GOT3 (cell line): ENCODE results near the gene CCL13.
"Not testable (repeated sequence)": the region's sequence is repeated elsewhere in the genome, so short reads cannot be mapped to it uniquely, and the experiment has no call there.

ENCODE experiments used
- DNase-seq: peaks from one replicate; lab custom pipeline; 2025; ENCODE audit warnings: mixed read lengths; lab: John Stamatoyannopoulos, UW

The CCL13 gene

DNA sequence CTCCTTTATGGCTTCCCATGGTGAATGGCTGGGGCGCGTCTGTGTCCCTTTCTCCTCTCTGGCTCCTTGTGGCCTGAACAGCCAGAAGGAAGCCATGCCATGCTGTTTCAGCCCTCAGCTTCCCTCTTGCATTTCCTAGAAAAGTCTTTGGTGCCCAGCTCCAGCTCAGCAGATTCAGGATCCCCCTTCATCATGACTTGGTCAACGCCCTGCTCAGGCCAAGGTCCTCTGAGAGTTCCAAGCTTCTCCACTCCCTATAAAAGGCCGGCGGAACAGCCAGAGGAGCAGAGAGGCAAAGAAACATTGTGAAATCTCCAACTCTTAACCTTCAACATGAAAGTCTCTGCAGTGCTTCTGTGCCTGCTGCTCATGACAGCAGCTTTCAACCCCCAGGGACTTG, at the start of gene CCL13:
Gene CCL13, plus strand, starts transcription at position 287 of the 400 bp plus-strand sequence. Its CDS starts 47 bp downstream, at position 334.
- no peak for DNase-seq

DNA sequence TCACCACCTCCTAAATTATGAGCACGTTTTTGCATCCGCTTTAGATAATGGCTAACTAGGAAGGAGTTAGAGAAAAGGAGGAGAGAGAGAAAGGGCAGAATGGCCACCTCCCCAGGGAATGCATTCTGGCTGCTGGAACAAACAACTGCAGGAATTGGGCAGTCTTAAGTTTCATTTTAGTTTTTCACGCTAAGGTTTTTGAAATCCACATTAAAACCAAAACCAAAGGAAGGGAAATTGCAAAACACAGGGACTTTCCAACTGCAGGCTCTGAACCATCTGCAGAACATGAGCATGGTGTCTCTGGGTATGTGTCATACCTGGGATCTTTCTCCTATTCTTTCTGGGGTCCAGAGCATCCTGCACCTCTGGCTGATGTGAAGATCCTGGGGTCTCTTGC, 49.2 kb upstream of the CCL13 start:
- no peak for DNase-seq

DNA sequence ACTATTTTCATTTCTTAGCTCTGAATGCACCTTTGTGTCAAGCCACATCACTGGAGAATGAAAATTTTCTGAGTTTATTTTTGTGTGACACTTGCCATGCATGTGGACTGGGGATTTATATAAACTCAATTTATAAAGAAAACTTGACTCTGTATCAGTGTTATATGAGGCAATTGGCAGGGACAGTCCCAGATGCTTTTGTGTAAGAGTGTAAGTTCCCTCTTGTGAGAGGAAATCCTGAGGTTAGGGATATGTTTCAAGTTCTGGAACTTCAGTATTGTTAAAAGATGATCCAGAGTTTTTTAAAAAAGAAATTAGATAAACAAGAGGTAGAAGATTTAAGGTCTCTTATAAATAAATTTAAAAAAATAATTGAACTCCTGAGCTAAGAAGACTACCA, 47.9 kb upstream of the CCL13 start:
- DNase-seq, result no peak

DNA sequence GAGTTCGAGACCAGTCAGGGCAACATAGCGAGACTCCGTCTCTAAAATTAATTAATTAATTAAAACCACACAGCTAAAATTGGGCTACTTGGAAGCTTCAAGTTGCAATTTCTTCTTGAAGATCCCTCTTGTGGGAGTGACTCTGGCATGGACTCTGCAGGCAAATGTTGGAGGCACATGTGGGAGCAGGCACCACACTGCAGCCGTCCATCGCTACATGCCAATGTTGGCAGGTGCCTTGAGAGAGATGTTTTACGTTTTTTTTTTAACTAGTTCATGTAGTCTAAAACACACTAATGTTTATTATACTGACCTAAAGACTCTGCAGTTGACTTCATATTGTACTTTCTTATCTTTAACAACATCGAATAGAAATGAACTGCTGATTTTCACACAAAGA, 45.0 kb upstream of the CCL13 start:
- DNase-seq, result no peak

DNA sequence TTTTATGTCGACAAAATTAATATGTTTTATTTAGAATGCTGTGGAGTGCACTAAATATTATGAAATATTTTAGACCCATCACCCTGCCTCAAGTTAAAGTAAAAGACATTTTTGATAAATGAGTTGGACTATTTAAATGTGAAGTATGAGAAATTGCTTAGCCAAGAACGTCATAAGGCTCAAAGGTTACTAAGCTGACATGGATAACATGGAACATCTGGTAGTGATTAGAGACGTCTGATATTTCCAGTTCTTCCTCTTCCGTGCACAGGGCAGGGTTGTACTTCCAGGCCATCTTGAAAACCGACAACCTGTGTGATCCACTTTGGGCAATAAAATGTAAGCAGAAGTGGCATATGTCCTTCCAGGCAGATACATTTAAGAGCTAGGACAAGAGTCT, 44.2 kb upstream of the CCL13 start:
- DNase-seq, result no peak

DNA sequence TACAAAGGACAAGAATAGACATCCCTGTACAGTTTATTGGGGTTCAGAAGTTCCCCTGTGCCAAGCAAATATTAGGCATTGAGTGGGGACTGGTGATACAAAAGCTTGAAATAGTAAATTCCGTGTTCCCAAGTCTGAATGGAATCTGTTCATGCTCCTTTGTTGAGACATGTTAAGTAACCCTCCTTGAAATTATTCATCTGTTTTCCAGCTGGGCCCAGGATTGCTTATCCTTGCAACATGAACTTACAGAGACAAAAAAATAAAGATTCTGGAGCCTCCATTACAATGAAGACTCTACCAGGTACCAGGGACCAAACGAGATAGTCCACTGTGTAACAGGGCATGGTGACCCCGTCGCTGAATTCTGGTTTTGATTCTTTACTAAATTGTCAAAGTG, 43.1 kb upstream of the CCL13 start:
- DNase-seq, result no peak

DNA sequence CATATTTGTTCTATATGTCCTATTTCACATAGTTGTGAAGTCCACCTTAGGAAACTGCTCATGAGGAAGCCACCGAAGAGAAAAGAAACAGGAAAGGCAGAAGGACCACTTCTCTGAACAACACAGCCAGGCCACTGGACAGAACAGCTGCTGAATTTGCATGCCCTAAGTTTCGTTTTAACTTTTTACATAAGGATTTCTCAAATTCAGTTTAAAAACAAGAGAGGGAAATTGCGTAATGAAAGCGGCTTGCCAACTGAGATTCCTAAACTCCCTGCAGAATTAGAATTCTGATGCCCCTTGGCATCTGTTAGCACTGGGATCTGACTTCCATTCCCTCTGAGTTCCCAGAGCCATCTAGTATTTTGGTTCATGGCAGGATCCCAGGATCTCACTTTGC, 42.0 kb upstream of the CCL13 start:
- DNase-seq, result no peak

DNA sequence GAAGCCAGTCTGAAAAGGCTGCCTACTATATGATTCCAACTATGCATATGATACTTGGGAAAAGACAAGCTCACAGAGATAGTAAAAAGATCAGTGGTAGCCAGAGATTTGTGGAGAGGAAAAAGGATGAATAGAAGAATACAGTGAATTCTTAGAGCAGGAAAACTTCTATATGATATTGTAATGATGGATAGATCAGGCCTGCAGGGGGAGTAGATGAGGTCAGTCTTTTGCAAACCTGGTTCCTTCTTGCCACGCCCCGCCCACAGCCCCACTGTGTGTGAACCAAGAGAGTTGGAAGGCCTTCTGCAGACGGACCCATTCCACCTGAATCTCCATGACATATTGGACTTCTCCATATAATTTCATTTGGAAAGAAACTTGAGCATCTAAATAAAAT, 37.8 kb upstream of the CCL13 start:
- DNase-seq, result no peak

DNA sequence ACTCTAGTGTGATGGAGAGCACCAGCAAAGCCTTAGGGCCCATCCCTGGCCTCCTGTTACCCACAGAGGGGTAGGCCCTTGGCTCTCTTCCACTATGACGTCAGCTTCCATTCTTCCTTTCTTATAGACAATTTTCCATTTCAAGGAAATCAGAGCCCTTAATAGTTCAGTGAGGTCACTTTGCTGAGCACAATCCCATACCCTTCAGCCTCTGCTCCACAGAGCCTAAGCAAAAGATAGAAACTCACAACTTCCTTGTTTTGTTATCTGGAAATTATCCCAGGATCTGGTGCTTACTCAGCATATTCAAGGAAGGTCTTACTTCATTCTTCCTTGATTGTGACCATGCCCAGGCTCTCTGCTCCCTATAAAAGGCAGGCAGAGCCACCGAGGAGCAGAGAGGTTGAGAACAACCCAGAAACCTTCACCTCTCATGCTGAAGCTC, 37.2 kb upstream of the CCL13 start, which contains the start of gene CCL8:
Gene CCL8, plus strand, starts transcription at position 397 of the 445 bp plus-strand sequence. CDS start 67 bp downstream, outside the sequence.
- no peak for DNase-seq

DNA sequence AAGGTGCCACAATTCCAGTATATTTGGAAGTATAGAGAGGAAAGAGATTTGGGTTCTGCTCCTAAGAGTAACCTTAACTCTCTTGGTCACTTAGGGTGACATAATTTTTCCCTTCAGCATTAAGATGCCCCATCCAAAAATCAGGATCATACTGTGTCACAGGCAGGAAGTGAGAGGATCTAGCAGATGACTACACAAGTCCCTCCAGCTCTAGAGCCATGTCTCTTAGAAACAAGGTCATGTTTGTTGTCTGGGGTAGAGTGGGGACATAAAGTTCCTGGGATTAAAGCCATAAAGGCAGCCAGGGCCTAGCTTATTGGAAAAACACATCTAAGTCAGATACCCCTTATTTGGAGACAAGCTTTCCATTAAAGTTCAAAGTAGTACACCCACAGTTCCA, 34.3 kb upstream of the CCL13 start:
- DNase-seq, result no peak

DNA sequence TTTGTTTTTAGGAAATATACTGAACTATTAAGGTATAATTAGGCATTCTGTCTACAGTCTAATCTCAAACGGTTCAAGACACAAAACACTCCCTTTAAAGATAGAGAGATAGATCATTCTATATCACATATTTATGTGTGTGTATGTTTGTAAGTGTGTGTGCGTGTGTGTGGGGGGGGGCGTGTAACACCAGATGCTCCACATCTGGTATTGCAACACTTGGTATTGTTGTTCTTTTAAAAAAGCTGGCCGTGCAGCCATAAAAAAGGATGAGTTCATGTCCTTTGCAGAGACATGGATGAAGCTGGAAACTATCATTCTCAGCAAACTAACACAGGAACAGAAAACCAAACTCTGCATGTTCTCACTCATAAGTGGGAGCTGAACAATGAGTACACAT, 28.7 kb upstream of the CCL13 start:
- DNase-seq, result not testable (repeated sequence)

DNA sequence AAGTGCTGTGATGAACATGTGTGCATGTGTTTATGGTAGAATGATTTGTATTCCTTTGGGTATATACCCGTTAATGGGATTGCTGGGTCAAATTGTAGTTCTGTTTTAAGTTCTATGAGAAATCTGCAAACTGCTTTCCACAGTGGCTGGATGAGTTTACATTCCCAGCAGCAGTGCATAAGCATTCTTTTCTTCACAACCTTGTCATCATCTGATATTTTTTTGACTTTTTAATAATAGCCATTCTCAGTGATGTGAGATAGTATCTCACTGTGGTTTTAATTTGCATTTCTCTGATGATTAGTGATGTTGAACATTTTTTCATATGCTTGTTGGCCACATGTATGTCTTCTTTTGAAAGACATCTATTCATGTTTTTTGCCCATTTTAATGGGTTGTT, 18.6 kb upstream of the CCL13 start:
- no peak for DNase-seq

DNA sequence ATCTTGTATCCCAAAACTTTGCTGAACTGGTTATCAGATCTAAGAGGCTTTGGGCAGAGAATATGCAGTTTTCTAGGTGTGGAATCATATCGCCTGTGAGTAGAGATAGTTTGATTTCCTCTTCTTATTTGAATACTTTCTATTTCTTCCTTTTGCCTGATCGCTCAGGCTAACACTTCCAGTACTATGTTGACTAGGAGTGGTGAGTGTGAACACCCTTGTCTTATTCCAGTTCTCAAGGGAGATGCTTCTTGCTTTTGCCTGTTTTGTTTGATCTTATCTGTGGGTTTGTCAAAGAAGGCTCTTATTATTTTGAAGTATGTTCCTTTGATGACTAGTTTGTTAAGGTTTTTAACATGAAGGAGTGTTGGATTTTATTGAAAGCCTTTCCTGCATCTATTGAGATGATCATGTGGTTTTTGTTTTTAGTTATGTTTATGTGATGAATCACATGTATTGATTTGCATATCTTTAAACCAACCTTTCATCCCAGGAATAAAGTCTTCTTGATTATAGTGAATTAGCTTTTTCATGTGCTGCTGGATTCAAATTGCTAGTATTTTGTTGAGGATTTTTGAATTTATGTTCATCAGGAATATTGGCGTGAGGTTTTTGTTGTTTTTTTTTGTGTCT, 17.0 kb upstream of the CCL13 start:
- DNase-seq, result no peak

DNA sequence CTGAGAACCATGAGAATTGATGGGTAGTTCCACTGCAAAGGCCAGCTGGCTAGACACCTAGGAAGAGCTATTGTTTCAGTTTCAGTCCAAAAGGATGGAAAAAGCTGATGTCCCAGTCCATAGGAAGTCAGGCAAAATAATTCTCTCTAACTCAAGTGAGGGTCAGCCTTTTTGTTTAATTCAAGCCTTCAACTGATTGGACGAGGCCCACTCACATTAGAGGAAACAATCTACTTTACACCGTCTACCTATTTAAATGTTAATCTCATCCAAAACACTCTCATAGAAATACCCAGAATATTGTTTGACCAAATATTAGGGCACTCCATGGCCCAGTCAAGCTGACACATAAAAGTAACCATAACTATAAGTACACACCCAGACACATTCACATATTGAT, 14.4 kb upstream of the CCL13 start:
- no peak for DNase-seq

DNA sequence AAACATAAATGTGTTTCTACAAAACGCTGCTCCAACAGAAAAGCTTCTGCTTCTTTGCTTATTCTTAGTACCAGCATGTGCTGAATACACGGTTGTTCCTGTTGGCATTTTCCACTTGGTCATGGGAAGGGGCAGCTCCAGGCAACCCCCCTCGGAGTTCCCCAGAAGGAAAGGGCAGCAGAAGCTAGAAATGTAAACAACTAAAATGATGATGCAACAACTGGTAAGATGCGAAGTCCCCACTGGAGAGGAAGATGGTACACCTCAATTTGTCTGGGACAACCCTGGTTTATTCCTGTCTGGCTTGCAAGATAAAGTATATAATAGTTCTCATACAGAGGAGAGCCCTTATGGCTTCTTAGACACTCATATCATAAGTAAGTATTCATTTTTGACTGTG, 9.2 kb upstream of the CCL13 start:
- DNase-seq, result no peak

DNA sequence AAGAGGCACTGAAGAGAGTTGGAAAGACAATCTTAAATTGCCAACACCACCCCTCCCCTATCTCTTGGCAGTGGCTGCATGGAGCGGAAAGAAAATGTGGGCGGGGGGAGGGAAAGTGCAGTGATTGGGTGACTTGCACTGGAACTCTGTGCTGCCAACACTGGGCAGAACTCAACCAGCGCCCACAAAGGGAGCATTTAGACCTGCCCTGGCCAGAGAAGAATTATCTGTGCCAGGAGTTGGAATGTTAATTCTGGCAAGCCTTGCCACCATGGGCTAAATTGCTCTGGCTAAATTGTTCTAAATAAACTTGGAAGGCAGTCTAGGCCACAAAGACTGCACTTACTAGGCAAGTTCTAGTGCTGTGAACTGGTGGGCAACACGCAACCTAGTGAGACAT, 6.5 kb upstream of the CCL13 start:
- no peak for DNase-seq

DNA sequence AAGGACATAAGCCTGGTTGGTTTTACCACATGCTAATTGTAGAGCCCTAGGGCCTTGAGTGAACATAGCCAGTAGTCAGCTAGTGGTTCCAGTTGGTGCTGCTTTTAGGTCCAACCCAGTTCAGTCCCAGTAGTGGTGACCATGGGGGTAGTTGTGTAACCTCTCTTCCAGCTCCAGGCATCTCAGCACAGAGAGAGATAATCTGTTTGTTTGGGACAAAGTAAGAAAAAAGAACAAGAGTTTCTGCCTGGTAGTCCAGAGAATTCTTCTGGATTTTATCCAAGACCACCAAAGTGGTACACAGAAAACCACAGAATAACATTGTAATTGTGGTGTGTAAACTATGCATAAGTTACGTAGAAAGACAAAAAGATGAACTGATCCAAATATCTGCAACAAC, 5.2 kb upstream of the CCL13 start:
- DNase-seq, result no peak

DNA sequence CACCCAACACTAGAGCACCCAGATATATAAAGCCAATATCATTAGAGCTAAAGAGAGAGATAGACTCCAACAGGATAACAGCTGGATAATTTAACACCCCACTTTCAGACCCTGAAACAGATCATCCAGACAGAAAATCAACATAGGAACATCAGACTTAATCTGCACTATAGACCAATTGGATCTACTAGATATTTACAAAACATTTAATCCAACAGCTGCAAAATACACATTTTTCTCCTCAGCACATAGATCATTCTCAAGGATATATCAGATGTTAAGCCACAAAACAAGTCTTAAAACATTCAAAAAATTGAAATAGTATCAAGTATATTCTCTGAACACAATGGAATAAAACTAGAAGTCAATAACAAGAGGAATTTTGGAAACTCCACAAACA, 4.1 kb upstream of the CCL13 start:
- no peak for DNase-seq

DNA sequence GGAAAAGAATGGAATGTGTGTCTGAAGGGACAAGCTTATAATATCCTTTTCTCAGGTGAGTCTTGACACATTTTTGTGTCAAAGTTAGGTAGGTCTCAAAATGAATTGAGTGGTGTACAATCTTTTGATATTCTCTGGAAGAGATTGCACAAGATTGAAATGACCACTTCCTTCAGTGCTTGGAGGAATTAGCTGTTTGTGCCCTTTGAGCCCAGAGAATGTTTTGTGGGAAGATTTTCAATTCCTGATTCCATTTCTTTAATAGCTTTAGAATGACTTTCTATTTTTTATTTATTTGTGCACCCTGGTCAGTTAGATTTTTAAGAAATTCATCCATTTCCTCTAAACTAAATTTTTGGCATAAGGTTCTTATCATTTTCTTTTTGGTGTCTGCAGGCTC, 1.6 kb upstream of the CCL13 start:
- no peak for DNase-seq

DNA sequence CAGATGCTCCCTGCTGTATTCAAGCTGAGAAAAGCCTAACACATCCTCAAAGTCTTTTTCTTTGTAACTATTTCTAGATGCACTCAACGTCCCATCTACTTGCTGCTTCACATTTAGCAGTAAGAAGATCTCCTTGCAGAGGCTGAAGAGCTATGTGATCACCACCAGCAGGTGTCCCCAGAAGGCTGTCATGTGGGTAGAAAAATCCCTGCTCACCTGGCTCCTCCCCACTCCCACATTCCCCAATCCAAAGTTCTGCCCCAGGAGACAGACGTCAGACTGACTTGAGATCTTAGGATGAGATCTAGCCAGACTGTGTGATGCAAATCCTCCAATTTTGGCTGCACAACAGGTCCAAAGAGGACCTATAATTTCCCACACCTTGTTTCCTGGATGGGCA, 1.1 kb downstream of the CCL13 start:
- DNase-seq, result no peak

DNA sequence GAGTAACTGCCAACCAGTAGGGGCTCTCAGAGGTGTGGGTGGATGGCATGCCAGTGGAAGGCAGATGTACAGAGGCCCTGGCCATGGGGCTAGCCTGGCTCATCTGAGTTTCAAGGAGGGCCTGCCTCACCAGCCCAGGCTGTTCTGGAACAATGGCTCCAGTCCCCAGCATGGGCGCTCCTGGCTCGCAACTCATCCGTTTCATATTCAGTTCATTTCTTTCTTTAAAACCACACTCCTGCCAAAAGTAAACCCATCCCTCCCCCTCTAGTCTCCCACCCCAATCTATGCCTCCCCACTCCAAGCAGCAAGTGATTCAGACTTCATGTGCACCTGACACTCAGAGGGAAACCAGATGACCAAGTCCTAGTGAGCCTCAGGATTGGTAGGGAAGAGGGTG, 2.4 kb downstream of the CCL13 start:
- DNase-seq, result no peak

DNA sequence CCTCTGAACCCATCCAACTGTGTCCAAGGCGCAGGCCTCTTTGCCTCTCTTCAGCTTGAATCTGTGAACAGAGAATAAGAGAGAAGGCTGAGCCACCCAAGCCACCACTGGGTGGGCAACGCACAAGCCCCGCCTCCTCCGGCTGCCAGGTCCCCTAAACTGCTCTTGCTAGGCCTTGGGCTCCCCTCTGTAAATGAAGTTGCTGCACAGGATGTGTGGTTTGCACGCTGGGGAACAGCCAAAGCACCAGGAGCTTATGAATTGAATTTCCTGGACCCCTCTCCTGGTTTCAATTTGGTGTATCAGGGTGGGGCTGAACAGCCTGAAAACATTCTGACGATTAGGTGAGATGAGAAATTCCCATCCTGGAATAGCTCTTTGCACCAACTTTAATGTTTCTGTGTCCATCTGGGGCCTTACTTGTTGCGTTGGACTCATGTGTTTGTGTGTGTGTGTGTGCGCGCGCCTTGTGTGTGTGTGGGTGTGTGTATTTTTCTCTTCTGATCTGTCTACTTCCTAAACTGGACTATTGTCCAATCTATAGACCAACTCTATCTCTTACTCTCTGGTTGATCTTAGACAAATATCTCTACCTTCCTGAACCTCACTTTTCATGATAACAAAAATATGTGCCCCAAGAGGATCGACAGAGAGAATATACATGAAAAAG, 4.5 kb downstream of the CCL13 start:
- no peak for DNase-seq

DNA sequence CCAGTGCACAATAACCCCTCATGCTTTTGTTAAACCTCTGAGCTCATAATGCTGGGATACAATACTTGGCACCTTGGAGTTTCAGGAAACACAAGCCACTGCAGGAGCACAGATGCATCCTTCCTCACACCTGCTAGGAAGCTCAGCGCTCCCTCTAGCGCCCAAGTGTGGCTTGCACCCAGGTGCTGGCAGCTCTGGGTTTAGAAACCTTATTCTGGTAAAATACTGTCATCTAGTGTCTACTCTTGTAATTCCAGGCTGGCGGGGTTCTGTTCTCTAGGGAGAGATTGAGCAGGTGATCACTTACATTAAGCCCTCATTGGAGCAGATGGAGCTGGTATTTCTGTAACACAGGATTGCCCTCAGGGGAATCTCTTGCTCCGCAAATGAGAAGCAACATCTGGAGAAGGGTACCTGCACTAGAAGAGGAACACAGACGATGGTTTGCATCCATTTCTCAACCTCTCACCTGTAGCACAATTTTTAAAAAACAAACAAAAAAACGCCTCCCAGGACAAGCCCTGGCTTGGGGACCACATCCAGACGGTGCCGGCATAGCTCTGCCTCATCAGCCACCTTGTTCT, 5.3 kb downstream of the CCL13 start:
- peak; percentile 60 for DNase-seq
